IMR-90 (cell line): ENCODE data around the gene LAMA3. TPM values are rescaled to one million over a fixed set of nuclear protein-coding genes. Genes with fewer than 3 reads are reported as not detected.
A peak's percentile ranks its signal among the peaks of the same experiment; 100 is the strongest.

ENCODE experiments used
- ATAC-seq: fragments of 200-7000 bp; cut with Tn5 transposase; 2 replicates; pipeline ENCODE4 v1.9.1; 2020; ENCODE audit warnings: low read depth, mild to moderate bottlenecking, moderate library complexity
- BruUV-seq: library from RNA; stranded (reverse); fragments of 400-500 nt; replicated peaks from 2 replicates; lab custom pipeline; 2021; lab: Mats Ljungman, UMichigan
- CTCF ChIA-PET: fragments of 300-600 bp; formaldehyde crosslinking; extraction: SDS; loops from one replicate; lab custom pipeline; 2021; ENCODE audit warnings: antibody characterized with exemption; lab: Yijun Ruan, JAX
- POLR2A ChIA-PET: fragments of 300-600 bp; sonication (Branson Sonifier 250); formaldehyde crosslinking; loops from one replicate; lab custom pipeline; 2022; ENCODE audit warnings: antibody characterized with exemption; ENCODE audit not compliant: unreplicated experiment; lab: Charles Lee
- DNase-seq: peaks from one replicate; pipeline ENCODE4 v3.0.0; 2013
- H2AFZ ChIP-seq: replicated peaks from 2 replicates; pipeline ENCODE3; 2013; ENCODE audit warnings: low read length, mild to moderate bottlenecking; ENCODE audit not compliant: poor library complexity
- H2AK5ac ChIP-seq: 2 replicates; pipeline ENCODE4 v1.6.1; 2013; ENCODE audit warnings: low read depth, low read length, inconsistent platforms
- H2AK9ac ChIP-seq: replicated peaks from 2 replicates; pipeline ENCODE3; 2013; ENCODE audit warnings: mild to moderate bottlenecking, low read depth, low read length, moderate library complexity; ENCODE audit not compliant: poor library complexity
- H2BK120ac ChIP-seq: 2 replicates; pipeline ENCODE4 v1.6.1; 2013; ENCODE audit warnings: low read depth, low read length, inconsistent platforms
- H2BK15ac ChIP-seq: 3 replicates; pipeline ENCODE4 v1.6.1; 2013; ENCODE audit warnings: low read depth, low read length, inconsistent platforms
- H2BK20ac ChIP-seq: 2 replicates; pipeline ENCODE4 v1.6.1; 2013; ENCODE audit warnings: low read depth, mild to moderate bottlenecking, inconsistent platforms, low read length, moderate library complexity
- H2BK5ac ChIP-seq: 2 replicates; pipeline ENCODE4 v1.6.1; 2013; ENCODE audit warnings: mild to moderate bottlenecking, low read depth, low read length, inconsistent platforms; ENCODE audit not compliant: poor library complexity, severe bottlenecking
- H3K14ac ChIP-seq: replicated peaks from 2 replicates; pipeline ENCODE4 v1.6.1; 2013; ENCODE audit warnings: low read depth, low read length, inconsistent platforms
- H3K18ac ChIP-seq: 2 replicates; pipeline ENCODE4 v1.6.1; 2013; ENCODE audit warnings: low read depth, low read length, control low read depth
- H3K23ac ChIP-seq: 2 replicates; pipeline ENCODE4 v1.6.1; 2013; ENCODE audit warnings: low read depth, low read length, inconsistent platforms
- H3K27ac ChIP-seq: 2 replicates; pipeline ENCODE4 v1.5.1; 2013; ENCODE audit warnings: mild to moderate bottlenecking, control low read depth, low read length; ENCODE audit not compliant: insufficient read depth
- H3K27me3 ChIP-seq: 2 replicates; pipeline ENCODE4 v1.6.1; 2013; ENCODE audit warnings: low read length; ENCODE audit not compliant: control insufficient read depth, insufficient read depth
- H3K36me3 ChIP-seq: 2 replicates; pipeline ENCODE4 v1.6.1; 2013; ENCODE audit warnings: low read length, mixed read lengths; ENCODE audit not compliant: control insufficient read depth, insufficient read depth
- H3K4ac ChIP-seq: 2 replicates; pipeline ENCODE4 v1.6.1; 2013; ENCODE audit warnings: low read depth, low read length, inconsistent platforms
- H3K4me1 ChIP-seq: 2 replicates; pipeline ENCODE4 v1.6.1; 2013; ENCODE audit warnings: low read length, mixed read lengths; ENCODE audit not compliant: control insufficient read depth, insufficient read depth
- H3K4me2 ChIP-seq: 2 replicates; pipeline ENCODE4 v1.6.1; 2013; ENCODE audit warnings: low read depth, mild to moderate bottlenecking, control low read depth, low read length, moderate library complexity
- H3K4me3 ChIP-seq: 2 replicates; pipeline ENCODE4 v1.5.1; 2013; ENCODE audit warnings: low read depth, mild to moderate bottlenecking, control low read depth, low read length, moderate library complexity; ENCODE audit not compliant: insufficient read depth
- H3K56ac ChIP-seq: 2 replicates; pipeline ENCODE4 v1.6.1; 2013; ENCODE audit warnings: low read length, inconsistent platforms; ENCODE audit not compliant: insufficient read depth; ENCODE audit errors: extremely low read depth
- H3K79me1 ChIP-seq, 2 experiments: 2 replicates each; pipeline ENCODE4 v1.6.1; 2013; ENCODE audit warnings: low read length in 2 of 2, inconsistent platforms in 1 of 2, low read depth in 1 of 2
- H3K9ac ChIP-seq: 2 replicates; pipeline ENCODE4 v1.6.1; 2013; ENCODE audit warnings: low read depth, low read length, control low read depth
- H3K9me1 ChIP-seq: 2 replicates; pipeline ENCODE4 v1.6.1; 2013; ENCODE audit warnings: low read length, inconsistent platforms; ENCODE audit not compliant: insufficient read depth
- H3K9me3 ChIP-seq: 2 replicates; pipeline ENCODE4 v1.6.1; 2013; ENCODE audit warnings: low read length; ENCODE audit not compliant: control insufficient read depth, insufficient read depth
- H4K20me1 ChIP-seq: 2 replicates; pipeline ENCODE4 v1.6.1; 2013; ENCODE audit warnings: low read length, inconsistent platforms; ENCODE audit not compliant: insufficient read depth
- H4K5ac ChIP-seq: 2 replicates; pipeline ENCODE4 v1.6.1; 2013; ENCODE audit warnings: mild to moderate bottlenecking, low read depth, low read length, control low read depth
- H4K8ac ChIP-seq, 2 experiments: 2 replicates each; pipeline ENCODE4 v1.6.1; 2013; ENCODE audit warnings: low read depth in 2 of 2, low read length in 2 of 2, control low read depth in 1 of 2, inconsistent platforms in 1 of 2
- H4K91ac ChIP-seq: 2 replicates; pipeline ENCODE4 v1.6.1; 2013; ENCODE audit warnings: low read depth, low read length, inconsistent platforms; ENCODE audit not compliant: insufficient read depth
- BHLHE40 ChIP-seq: fragments of 150-350 bp; IDR thresholded peaks from 2 replicates; pipeline ENCODE4 v1.6.1; 2016; ENCODE audit warnings: mild to moderate bottlenecking, low read depth, low read length
- FOS ChIP-seq: fragments of 150-350 bp; IDR thresholded peaks from 2 replicates; pipeline ENCODE4 v1.6.1; 2016; ENCODE audit warnings: low read depth, low read length
- SMC3 ChIP-seq: fragments of 150-350 bp; IDR thresholded peaks from 2 replicates; pipeline ENCODE4 v1.6.1; 2016; ENCODE audit warnings: low read depth, mild to moderate bottlenecking, antibody characterized with exemption, low read length, moderate library complexity
- WGBS, 2 experiments: methylation state at CpG; one replicate each; pipeline versions ENCODE4 v1.1.5 to v1.1.7; 2013; ENCODE audit warnings: missing lambda C conversion rate in 2 of 2; ENCODE audit not compliant: insufficient read length in 1 of 2; ENCODE audit errors: extremely low coverage in 2 of 2; 5-methylcytosine and 5-hydroxymethylcytosine counted together
- dilution Hi-C: fragments of 300-500 bp; cut with HindIII; formaldehyde crosslinking; loops from one replicate; pipeline ENCODE4 v1.14.3; 2018; ENCODE audit warnings: low sequenced_read_pairs; ENCODE audit not compliant: unreplicated experiment
- in situ Hi-C: fragments of 300-500 bp; cut with MboI; formaldehyde crosslinking; loops from 3 replicates; pipeline ENCODE4 v1.14.3; 2019; ENCODE audit warnings: low sequenced_read_pairs, inconsistent platforms, mixed read lengths
- intact Hi-C: fragments of 100-400 bp; cut with micrococcal nuclease; formaldehyde crosslinking; loops from 2 replicates; pipeline ENCODE4 v1.10.0; 2022
- polyA plus RNA-seq, 3 experiments: library from polyadenylated mRNA; depleted of rRNA; stranded (reverse); fragments of >200 nt; gene quantifications; 2 replicates each; pipeline ENCODE4 v1.2.3, GENCODE V29; 2012; ENCODE audit warnings: low replicate concordance in 1 of 3
- total RNA-seq: library from RNA; depleted of rRNA; stranded (reverse); fragments of >200 nt; gene quantifications from 2 replicates; pipeline ENCODE4 v1.2.3, GENCODE V29; 2012
- TF ChIP-seq, protein P1 (sequence below): conservative IDR thresholded peaks from 2 replicates; pipeline ENCODE4 v1.5.1; 2012; ENCODE audit warnings: mild to moderate bottlenecking, low read depth, low read length, improper control_type of control experiment

Gene LAMA3
- total and polyA plus RNA-seq, 2 of the 4 experiments (the other 2 are of a cell fraction), result 0.18 to 0.19 TPM

DNA sequence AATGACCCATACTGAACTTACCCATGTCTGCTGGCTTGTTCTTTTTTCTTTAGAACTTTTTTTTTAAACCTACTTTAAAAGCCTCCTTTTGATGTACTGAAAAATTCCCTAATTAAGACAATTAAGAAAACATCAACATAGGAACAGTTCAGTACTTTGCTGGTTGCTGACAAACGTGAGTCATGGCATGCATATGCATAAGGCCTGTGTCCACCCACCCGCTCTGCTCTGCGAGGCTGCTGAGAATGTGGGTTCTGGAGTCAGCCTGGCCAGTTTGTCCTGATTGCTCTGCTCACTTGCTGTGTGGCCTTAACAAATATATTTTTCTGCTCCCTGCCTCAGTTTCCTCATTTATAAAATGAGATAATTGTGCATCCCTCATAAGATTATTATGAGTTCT, 27.3 kb downstream of the LAMA3 start:
- Histone ChIP-seq H3K18ac (no peak overlapping the region), H2BK5ac (peak overlapping the region; percentile 87), H3K27me3 (no peaks in the 10 kb centered on the region), H4K8ac (no peak overlapping the region), H3K4me1 (peaks cover 10% of the 10 kb centered on the region), H4K5ac (no peak overlapping the region), H3K27ac (no peak overlapping the region), H2BK120ac (0 out of 2 replicates have a peak overlapping the region, but pooled peaks have one; percentile 25), H3K4me3 (no peak overlapping the region), H2AK9ac (no peak overlapping the region), H4K20me1 (peaks cover 8% of the 10 kb centered on the region; the same call in 1 of the 2 replicates), H3K9ac (no peak overlapping the region), H2AK5ac (no peak overlapping the region; the same call in 1 of the 2 replicates), H3K4me2 (no peak overlapping the region), H3K36me3 (no peaks in the 10 kb centered on the region), H3K9me3 (no peaks in the 10 kb centered on the region), H3K56ac (no peak overlapping the region), H4K91ac (no peak overlapping the region), H3K79me1 (no peaks in the 10 kb centered on the region), H3K23ac (no peak overlapping the region), H3K9me1 (0 out of 2 replicates have a peak, but pooled peaks cover 7% of the 10 kb centered on the region), H2AFZ (peak overlapping the region; percentile 48), H3K14ac (no peak overlapping the region), H2BK20ac (0 out of 2 replicates have a peak overlapping the region, but pooled peaks have one; percentile 25), H3K4ac (no peak overlapping the region), H2BK15ac (no peak overlapping the region)
- in situ Hi-C loops (no loop called here), intact Hi-C loops (loop anchor here (5.0 kb wide), 1 partner anchor 71 kb away; no protein-coding TSS in a partner anchor), dilution Hi-C loops (no loop called here)
- no TSS peak for BruUV-seq
- no CpG with 5 or more reads among the region's 3 CpGs for WGBS, 2 experiments
- ChIA-PET POLR2A (no interaction called here), CTCF (interaction anchor here (1.0 kb wide), 1 partner anchor 13 kb away, joined by 3 read pairs; no protein-coding TSS in a partner anchor)
- TF ChIP-seq, protein P1, sequence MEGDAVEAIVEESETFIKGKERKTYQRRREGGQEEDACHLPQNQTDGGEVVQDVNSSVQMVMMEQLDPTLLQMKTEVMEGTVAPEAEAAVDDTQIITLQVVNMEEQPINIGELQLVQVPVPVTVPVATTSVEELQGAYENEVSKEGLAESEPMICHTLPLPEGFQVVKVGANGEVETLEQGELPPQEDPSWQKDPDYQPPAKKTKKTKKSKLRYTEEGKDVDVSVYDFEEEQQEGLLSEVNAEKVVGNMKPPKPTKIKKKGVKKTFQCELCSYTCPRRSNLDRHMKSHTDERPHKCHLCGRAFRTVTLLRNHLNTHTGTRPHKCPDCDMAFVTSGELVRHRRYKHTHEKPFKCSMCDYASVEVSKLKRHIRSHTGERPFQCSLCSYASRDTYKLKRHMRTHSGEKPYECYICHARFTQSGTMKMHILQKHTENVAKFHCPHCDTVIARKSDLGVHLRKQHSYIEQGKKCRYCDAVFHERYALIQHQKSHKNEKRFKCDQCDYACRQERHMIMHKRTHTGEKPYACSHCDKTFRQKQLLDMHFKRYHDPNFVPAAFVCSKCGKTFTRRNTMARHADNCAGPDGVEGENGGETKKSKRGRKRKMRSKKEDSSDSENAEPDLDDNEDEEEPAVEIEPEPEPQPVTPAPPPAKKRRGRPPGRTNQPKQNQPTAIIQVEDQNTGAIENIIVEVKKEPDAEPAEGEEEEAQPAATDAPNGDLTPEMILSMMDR, result no peak
- TF ChIP-seq BHLHE40 (peak; percentile 63; the same call in 1 of the 2 replicates), FOS (peak; percentile 74), SMC3 (no peak)
- ATAC-seq, result peak; percentile 75
- peak; percentile 88 for DNase-seq
